A549 (cell line): ENCODE data around the gene SIRT1. TPM values are rescaled to one million over a fixed set of nuclear protein-coding genes. Genes with fewer than 3 reads are reported as not detected.

Experiments used
- ATAC-seq, 2 experiments: fragments of 200-7000 bp in 1 of 2; fragments of >200 bp in 1 of 2; cut with Nextera tagmentation in 1 of 2; cut with Tn5 transposase in 1 of 2; 3 replicates each; pipeline versions ENCODE4 v1.8.0 to v1.9.1; 2018 to 2020; ENCODE audit warnings: mild to moderate bottlenecking in 1 of 2, moderate library complexity in 1 of 2
- CTCF ChIA-PET: fragments of 300-600 bp; sonication (Branson Sonifier 250); formaldehyde crosslinking; extraction: SDS; loops from one replicate; lab custom pipeline; 2021; ENCODE audit warnings: antibody characterized with exemption, inconsistent platforms; lab: Yijun Ruan, JAX
- POLR2A ChIA-PET: fragments of 350-600 bp; formaldehyde crosslinking; extraction: SDS; loops from one replicate; lab custom pipeline; 2021; ENCODE audit warnings: antibody characterized with exemption, inconsistent platforms; lab: Yijun Ruan, JAX
- DNase-seq, 2 experiments: peaks; one replicate each; pipeline versions ENCODE4 v3.0.0 to v3.0.0-alpha.2; 2011 to 2016; ENCODE audit warnings: low read depth in 1 of 2, low spot score in 1 of 2
- FAIRE-seq: peaks from 2 replicates; lab custom pipeline; 2011; peaks lifted over from hg19 to GRCh38; lab: Jason Lieb, UNC
- H3K27ac ChIP-seq, 2 experiments: fragments of >200 bp; sonication (Bioruptor Twin); formaldehyde crosslinking; 3 replicates each; pipeline ENCODE4 v1.5.1; 2016 to 2017
- H3K4me1 ChIP-seq: fragments of >200 bp; sonication (Bioruptor Twin); formaldehyde crosslinking; 3 replicates; pipeline ENCODE4 v1.6.1; 2016
- H3K4me2 ChIP-seq: fragments of >200 bp; sonication (Bioruptor Twin); formaldehyde crosslinking; 3 replicates; pipeline ENCODE4 v1.6.1; 2016
- H3K4me3 ChIP-seq: fragments of >200 bp; sonication (Bioruptor Twin); formaldehyde crosslinking; 3 replicates; pipeline ENCODE4 v1.5.1; 2016
- H3K9me3 ChIP-seq: fragments of >200 bp; sonication (Bioruptor Twin); formaldehyde crosslinking; 3 replicates; pipeline ENCODE4 v1.6.1; 2016
- CEBPB ChIP-seq, 2 experiments: fragments of >200 bp in 1 of 2; sonication (Bioruptor Twin) in 1 of 2; formaldehyde crosslinking in 1 of 2; IDR thresholded peaks; 2 replicates each; pipeline ENCODE4 v1.6.1; 2012 to 2016
- EHF ChIP-seq: fragments of 250-450 bp; sonication (Bioruptor Pico); IDR thresholded peaks from 2 replicates; pipeline ENCODE4 v1.5.0; 2020; ENCODE audit warnings: mild to moderate bottlenecking
- EHMT2 ChIP-seq: fragments of 200-600 bp; sonication (generic); IDR thresholded peaks from 2 replicates; pipeline ENCODE4 v1.6.1; 2016; ENCODE audit warnings: antibody characterized with exemption, low read depth, mild to moderate bottlenecking, moderate library complexity
- EP300 ChIP-seq, 2 experiments: fragments of >200 bp; sonication (Bioruptor Twin); formaldehyde crosslinking; IDR thresholded peaks; 2 replicates in 1 of 2; 3 replicates in 1 of 2; pipeline ENCODE4 v1.6.1; 2016 to 2017
- ESRRA ChIP-seq: fragments of 150-350 bp; IDR thresholded peaks from 2 replicates; pipeline ENCODE4 v1.6.1; 2014; ENCODE audit warnings: mild to moderate bottlenecking, low read length, borderline replicate concordance
- FOSL2 ChIP-seq, 2 experiments: fragments of 450-650 bp in 1 of 2; fragments of >200 bp in 1 of 2; sonication (Bioruptor Twin) in 1 of 2; formaldehyde crosslinking; IDR thresholded peaks; 2 replicates each; pipeline versions ENCODE4 v1.5.0 to v1.6.1; 2016 to 2020; ENCODE audit warnings: mild to moderate bottlenecking in 1 of 2, moderate library complexity in 1 of 2
- HDAC2 ChIP-seq: fragments of 200-600 bp; sonication (generic); IDR thresholded peaks from 2 replicates; pipeline ENCODE4 v1.6.1; 2016
- HOXA7 ChIP-seq: fragments of 250-450 bp; sonication (Bioruptor Pico); IDR thresholded peaks from 2 replicates; pipeline ENCODE4 v1.5.0; 2020; ENCODE audit warnings: mild to moderate bottlenecking, moderate library complexity
- HOXB13 ChIP-seq: fragments of 250-450 bp; sonication (Bioruptor Pico); IDR thresholded peaks from 2 replicates; pipeline ENCODE4 v1.5.0; 2020; ENCODE audit warnings: low read depth, mild to moderate bottlenecking, moderate library complexity
- JUN ChIP-seq, 2 experiments: fragments of >200 bp; sonication (Bioruptor Twin); formaldehyde crosslinking; IDR thresholded peaks; 2 replicates in 1 of 2; 3 replicates in 1 of 2; pipeline ENCODE4 v1.6.1; 2016 to 2017
- JUNB ChIP-seq: fragments of >200 bp; sonication (Bioruptor Twin); formaldehyde crosslinking; IDR thresholded peaks from 2 replicates; pipeline ENCODE4 v1.6.1; 2016
- KDM5A ChIP-seq: fragments of 200-600 bp; sonication (generic); IDR thresholded peaks from 2 replicates; pipeline ENCODE4 v1.6.1; 2016; ENCODE audit warnings: antibody characterized with exemption, mild to moderate bottlenecking
- MAFK ChIP-seq: fragments of 450-650 bp; IDR thresholded peaks from 2 replicates; pipeline ENCODE4 v1.6.1; 2014; ENCODE audit not compliant: partially characterized antibody
- MAZ ChIP-seq: fragments of 150-350 bp; IDR thresholded peaks from 2 replicates; pipeline ENCODE4 v1.6.1; 2014; ENCODE audit warnings: antibody characterized with exemption, low read depth, low read length, borderline replicate concordance
- PHF8 ChIP-seq: fragments of 200-600 bp; sonication (generic); IDR thresholded peaks from 2 replicates; pipeline ENCODE4 v1.6.1; 2016; ENCODE audit warnings: low read depth, mild to moderate bottlenecking, antibody characterized with exemption, moderate library complexity, borderline replicate concordance
- POLR2AphosphoS2 ChIP-seq: conservative IDR thresholded peaks from 2 replicates; pipeline ENCODE4 v1.6.1; 2012; ENCODE audit warnings: low read length, improper control_type of control experiment, inconsistent platforms
- RAD21 ChIP-seq, 2 experiments: fragments of >200 bp in 1 of 2; sonication (Bioruptor Twin) in 1 of 2; formaldehyde crosslinking in 1 of 2; IDR thresholded peaks in 1 of 2; conservative IDR thresholded peaks in 1 of 2; 2 replicates in 1 of 2; 3 replicates in 1 of 2; pipeline ENCODE4 v1.6.1; 2012 to 2018; ENCODE audit warnings: inconsistent platforms in 1 of 2
- RNF2 ChIP-seq: fragments of 200-600 bp; sonication (generic); IDR thresholded peaks from 2 replicates; pipeline ENCODE4 v1.6.1; 2016; ENCODE audit warnings: low read depth, mild to moderate bottlenecking, antibody characterized with exemption, moderate library complexity, borderline replicate concordance
- TFCP2L1 ChIP-seq: fragments of 250-450 bp; sonication (Bioruptor Pico); IDR thresholded peaks from 2 replicates; pipeline ENCODE4 v1.5.0; 2021; ENCODE audit warnings: mild to moderate bottlenecking
- WGBS: methylation state at CpG from one replicate; pipeline ENCODE4 v1.1.6; 2017; ENCODE audit errors: missing lambda C conversion rate; 5-methylcytosine and 5-hydroxymethylcytosine counted together
- polyA plus RNA-seq, 4 experiments: library from polyadenylated mRNA; depleted of rRNA in 3 of 4; stranded (reverse); fragments of >200 nt; fragmentation: RNase III in 1 of 4; extraction: RNeasy Plus Mini Kit Qiagen cat#74134 plus additional on column Dnase treatment in 1 of 4; gene quantifications; 2 replicates in 3 of 4; 3 replicates in 1 of 4; pipeline ENCODE4 v1.2.3, GENCODE V29; 2011 to 2017
- TF ChIP-seq, protein P1 (sequence below): IDR thresholded peaks from 2 replicates; pipeline ENCODE4 v1.6.1; 2012; ENCODE audit warnings: low read depth, borderline replicate concordance
- TF ChIP-seq, protein P2 (sequence below): IDR thresholded peaks from 2 replicates; pipeline ENCODE4 v1.6.1; 2012
- TF ChIP-seq, protein P3 (sequence below): fragments of >200 bp; sonication (Bioruptor Twin); formaldehyde crosslinking; IDR thresholded peaks from 2 replicates; pipeline ENCODE4 v1.6.1; 2016

Gene SIRT1
- polyA plus RNA-seq, 2 of the 4 experiments (the other 2 are of a cell fraction), result 16.2 to 34.8 TPM

DNA sequence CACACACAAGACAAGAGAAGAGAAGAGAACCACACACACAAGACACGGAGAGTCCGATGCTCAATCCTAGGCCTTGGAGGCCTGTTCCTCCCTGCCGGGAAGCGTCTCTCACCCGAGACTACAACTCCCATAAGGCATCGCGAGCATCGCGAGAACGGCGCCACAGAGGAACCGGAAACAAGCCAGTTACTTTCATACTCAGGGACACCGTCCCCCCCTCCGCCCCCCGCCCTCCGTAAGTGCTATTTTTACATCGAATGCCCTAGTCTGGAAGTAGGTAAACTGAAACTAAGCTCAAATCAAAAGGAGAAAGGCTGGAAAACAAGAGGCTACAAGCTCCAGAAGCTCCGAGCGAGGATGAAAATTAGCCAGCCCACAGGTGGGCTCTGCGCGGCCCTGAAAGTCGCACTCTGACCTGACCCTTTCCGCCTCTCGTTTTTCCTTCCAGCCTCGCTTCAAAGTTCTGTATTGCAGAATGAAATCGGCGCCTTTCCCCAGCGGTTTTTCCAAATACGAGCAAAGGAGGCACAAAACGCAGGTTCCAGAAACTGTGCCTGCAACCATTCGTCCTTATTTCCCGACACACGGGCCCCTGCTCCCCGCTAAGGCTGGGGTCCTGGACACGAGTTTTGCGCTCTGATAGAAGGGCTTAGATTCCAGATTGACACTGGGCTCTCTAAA lies 35.0 kb upstream of the SIRT1 start (continued):
- TF ChIP-seq JUN (IDR thresholded peaks at IDR 0.05), result peak; percentile 70 to 85; a peak in 4 of 5 replicates

DNA sequence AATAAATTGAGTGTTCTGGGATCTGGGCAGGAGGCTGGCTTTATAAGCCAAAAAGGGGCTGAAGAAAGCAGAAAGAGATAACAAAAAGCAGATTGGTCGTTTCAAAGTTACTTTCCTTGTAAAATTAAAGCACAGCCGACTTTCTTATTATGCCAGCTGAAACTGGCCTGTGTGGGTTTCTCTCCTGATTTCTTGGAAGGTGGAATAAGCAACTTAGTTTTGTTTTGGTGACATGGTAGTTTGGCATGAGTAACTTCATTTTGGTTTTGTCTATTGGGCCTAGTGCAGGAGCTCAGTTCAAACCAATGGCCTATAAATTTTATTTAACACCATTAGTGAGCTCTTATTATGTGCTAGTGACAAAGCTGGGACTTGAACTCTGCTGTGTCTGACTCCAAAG lies 33.3 kb upstream of the SIRT1 start:
- 83% methylated on average over 2 of the region's 2 CpGs for WGBS
- POLR2A ChIA-PET, result no interaction called here
- Histone ChIP-seq H3K4me2 (no peak overlapping the region), H3K27ac (peak overlapping the region in 1 of 2 experiments; percentile 89; a peak in 2 of 6 replicates), H3K4me3 (no peak overlapping the region), H3K9me3 (no peaks in the 10 kb centered on the region)
- DNase-seq, result no peak
- no peak for FAIRE-seq
- CTCF ChIA-PET, result interaction anchor here (0.7 to 3.0 kb wide), 5 partner anchors 15 to 154 kb away, joined by 3 to 16 read pairs (median 4); no protein-coding TSS in a partner anchor
- no peak for TF ChIP-seq RNF2
- no peak for TF ChIP-seq JUNB
- no peak for TF ChIP-seq EP300 (IDR thresholded peaks at IDR 0.05)
- TF ChIP-seq EHMT2, result no peak
- no peak for TF ChIP-seq KDM5A
- TF ChIP-seq FOSL2 (IDR thresholded peaks at IDR 0.05), result no peak
- no peak for TF ChIP-seq FOSL2 (CRISPR knock-in tag; IDR thresholded peaks at IDR 0.05)
- TF ChIP-seq, protein P1, sequence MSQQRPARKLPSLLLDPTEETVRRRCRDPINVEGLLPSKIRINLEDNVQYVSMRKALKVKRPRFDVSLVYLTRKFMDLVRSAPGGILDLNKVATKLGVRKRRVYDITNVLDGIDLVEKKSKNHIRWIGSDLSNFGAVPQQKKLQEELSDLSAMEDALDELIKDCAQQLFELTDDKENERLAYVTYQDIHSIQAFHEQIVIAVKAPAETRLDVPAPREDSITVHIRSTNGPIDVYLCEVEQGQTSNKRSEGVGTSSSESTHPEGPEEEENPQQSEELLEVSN, result no peak
- TF ChIP-seq ESRRA, result no peak
- TF ChIP-seq EHF, result no peak
- no peak for TF ChIP-seq TFCP2L1 (CRISPR knock-in tag)
- TF ChIP-seq POLR2AphosphoS2, result no peak
- TF ChIP-seq PHF8, result no peak
- TF ChIP-seq, protein P2, sequence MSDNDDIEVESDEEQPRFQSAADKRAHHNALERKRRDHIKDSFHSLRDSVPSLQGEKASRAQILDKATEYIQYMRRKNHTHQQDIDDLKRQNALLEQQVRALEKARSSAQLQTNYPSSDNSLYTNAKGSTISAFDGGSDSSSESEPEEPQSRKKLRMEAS, result no peak
- no peak for TF ChIP-seq RAD21 (conservative IDR thresholded peaks at IDR 0.05 in 1 of 2, IDR thresholded peaks at IDR 0.05 in 1 of 2)
- TF ChIP-seq HOXA7 (CRISPR knock-in tag), result no peak
- no peak for TF ChIP-seq CEBPB (IDR thresholded peaks at IDR 0.05)
- no peak for TF ChIP-seq HOXB13 (CRISPR knock-in tag)
- TF ChIP-seq, all 56 proteins: peak for 0
- no peak for ATAC-seq
- peaks cover 5% of the 10 kb centered on the region; the same call in 1 of the 3 replicates for H3K4me1 ChIP-seq

DNA sequence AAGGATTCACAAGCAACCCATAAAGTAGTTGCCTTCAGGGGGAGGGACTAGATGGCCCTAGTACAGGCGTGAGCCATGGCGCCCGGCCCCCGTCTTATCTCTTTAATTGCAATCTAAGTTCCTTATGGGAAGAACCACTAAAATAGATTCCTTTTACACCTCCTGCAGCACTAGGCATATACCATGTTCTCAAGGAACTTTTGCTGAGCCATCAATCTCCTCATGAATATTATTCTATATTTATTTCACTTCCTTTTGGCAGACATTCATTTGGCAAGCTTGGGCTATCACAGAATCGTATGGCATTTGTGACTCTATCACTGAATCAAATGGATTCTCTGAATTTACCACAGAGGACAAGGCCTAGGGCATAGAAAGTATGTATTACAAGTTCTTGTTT lies 31.7 kb upstream of the SIRT1 start:
- H3K4me3 ChIP-seq, result no peak overlapping the region
- ATAC-seq, result no peak
- no peak overlapping the region for H3K4me2 ChIP-seq
- no peak for FAIRE-seq
- peaks cover 5% of the 10 kb centered on the region; the same call in 1 of the 3 replicates for H3K4me1 ChIP-seq
- no peak for DNase-seq
- TF ChIP-seq, protein P3, sequence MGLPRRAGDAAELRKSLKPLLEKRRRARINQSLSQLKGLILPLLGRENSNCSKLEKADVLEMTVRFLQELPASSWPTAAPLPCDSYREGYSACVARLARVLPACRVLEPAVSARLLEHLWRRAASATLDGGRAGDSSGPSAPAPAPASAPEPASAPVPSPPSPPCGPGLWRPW, result no peak
- TF ChIP-seq MAZ (no peak), MAFK (peak; percentile 18), HDAC2 (no peak)
- no peak overlapping the region; a peak in 1 of 6 replicates for H3K27ac ChIP-seq
- CTCF ChIA-PET, result interaction anchor here (0.8 to 3.0 kb wide), 3 partner anchors 9 to 496 kb away, joined by 3 to 16 read pairs (median 3); no protein-coding TSS in a partner anchor
- POLR2A ChIA-PET, result no interaction called here
- WGBS, result 72% methylated on average over 3 of the region's 5 CpGs
- no peaks in the 10 kb centered on the region for H3K9me3 ChIP-seq
